Large intestine (tissue), 3 donors: ENCODE data around the gene SPECC1. TPM values are rescaled to one million over a fixed set of nuclear protein-coding genes. Genes with fewer than 3 reads are reported as not detected.
A peak's percentile ranks its signal among the peaks of the same experiment; 100 is the strongest.

ENCODE experiments used
- DNase-seq, 2 donors: peaks; one replicate each; pipeline versions ENCODE4 v3.0.0 to v3.0.0-alpha.2; 2013
- H3K27ac ChIP-seq: one replicate; pipeline ENCODE4 v1.5.1; 2013; ENCODE audit warnings: low read length
- H3K27me3 ChIP-seq: 2 replicates; pipeline ENCODE4 v1.6.1; 2013; ENCODE audit warnings: low read length; ENCODE audit not compliant: control insufficient read depth, insufficient read depth
- H3K36me3 ChIP-seq: 2 replicates; pipeline ENCODE4 v1.6.1; 2013; ENCODE audit warnings: low read length; ENCODE audit not compliant: control insufficient read depth, insufficient read depth
- H3K4me1 ChIP-seq: one replicate; pipeline ENCODE4 v1.6.1; 2013; ENCODE audit warnings: low read length; ENCODE audit not compliant: control insufficient read depth, insufficient read depth
- H3K4me3 ChIP-seq: one replicate; pipeline ENCODE4 v1.5.1; 2013; ENCODE audit warnings: low read length
- H3K9me3 ChIP-seq: one replicate; pipeline ENCODE4 v1.6.1; 2013; ENCODE audit warnings: mild to moderate bottlenecking, low read depth, low read length, moderate library complexity; ENCODE audit not compliant: control insufficient read depth
- WGBS: methylation state at CpG from one replicate; pipeline ENCODE4 v1.1.5; 2013; ENCODE audit warnings: low lambda C conversion rate; ENCODE audit not compliant: insufficient coverage; 5-methylcytosine and 5-hydroxymethylcytosine counted together
- polyA plus RNA-seq: library from polyadenylated mRNA; unstranded; fragments of 120-200 nt; gene quantifications from one replicate; pipeline ENCODE4 v1.2.1, GENCODE V29; 2013

The SPECC1 gene
- polyA plus RNA-seq, 1 donor: 29.3 TPM

- Histone ChIP-seq H3K36me3 (no peaks in the 10 kb centered on the region), H3K27me3 (peaks cover 9% of the 10 kb centered on the region), H3K4me3 (no peak overlapping the region), H3K27ac (no peak overlapping the region), H3K4me1 (no peaks in the 10 kb centered on the region), H3K9me3 (no peaks in the 10 kb centered on the region)
- no peak for DNase-seq
- WGBS: no CpG with 5 or more reads among the region's 3 CpGs
Measured at GRCh38 chr17:20083156-20083859, 74.1 kb downstream of the SPECC1 start.

- H3K4me1 ChIP-seq: no peaks in the 10 kb centered on the region
- H3K27me3 ChIP-seq: peaks cover 3% of the 10 kb centered on the region
- H3K27ac ChIP-seq: no peak overlapping the region
- no peaks in the 10 kb centered on the region for H3K36me3 ChIP-seq
- H3K9me3 ChIP-seq: no peaks in the 10 kb centered on the region
- WGBS: 86% methylated on average over 1 of the region's 1 CpG
- H3K4me3 ChIP-seq: no peak overlapping the region
- no peak for DNase-seq
Measured at GRCh38 chr17:20084621-20085282, 75.6 kb downstream of the SPECC1 start.

GRCh38 chr17:20085283-20085845, 76.2 kb downstream of the SPECC1 start:
- WGBS: 0% methylated on average over 1 of the region's 15 CpGs
- peaks cover 2% of the 10 kb centered on the region for H3K27me3 ChIP-seq
- H3K9me3 ChIP-seq: no peaks in the 10 kb centered on the region
- no peak overlapping the region for H3K27ac ChIP-seq
- DNase-seq: no peak
- H3K36me3 ChIP-seq: no peaks in the 10 kb centered on the region
- no peaks in the 10 kb centered on the region for H3K4me1 ChIP-seq
- no peak overlapping the region for H3K4me3 ChIP-seq

GRCh38 chr17:20086416-20087076, 77.4 kb downstream of the SPECC1 start:
- 100% methylated on average over 1 of the region's 7 CpGs for WGBS

GRCh38 chr17:20087538-20088250, 78.5 kb downstream of the SPECC1 start:
- H3K9me3 ChIP-seq: no peaks in the 10 kb centered on the region
- no peak for DNase-seq
- WGBS: 40% methylated on average over 2 of the region's 6 CpGs
- no peaks in the 10 kb centered on the region for H3K36me3 ChIP-seq
- no peak overlapping the region for H3K27ac ChIP-seq
- no peaks in the 10 kb centered on the region for H3K4me1 ChIP-seq
- no peaks in the 10 kb centered on the region for H3K27me3 ChIP-seq
- no peak overlapping the region for H3K4me3 ChIP-seq

More at GRCh38 chr17:20086416-20087076, 77.4 kb downstream of the SPECC1 start:
- Histone ChIP-seq H3K36me3 (no peaks in the 10 kb centered on the region), H3K9me3 (no peaks in the 10 kb centered on the region), H3K4me1 (no peaks in the 10 kb centered on the region), H3K27me3 (no peaks in the 10 kb centered on the region), H3K4me3 (no peak overlapping the region), H3K27ac (no peak overlapping the region)
- DNase-seq: no peak

GRCh38 chr17:20089756-20090547, 80.8 kb downstream of the SPECC1 start:
- Histone ChIP-seq H3K27me3 (no peaks in the 10 kb centered on the region), H3K9me3 (no peaks in the 10 kb centered on the region), H3K4me3 (no peak overlapping the region), H3K27ac (no peak overlapping the region), H3K4me1 (no peaks in the 10 kb centered on the region), H3K36me3 (no peaks in the 10 kb centered on the region)
- DNase-seq: no peak
- WGBS: no CpG with 5 or more reads among the region's 15 CpGs

GRCh38 chr17:20091174-20092029, 82.2 kb downstream of the SPECC1 start:
- no peaks in the 10 kb centered on the region for H3K4me1 ChIP-seq
- no peak for DNase-seq
- peaks cover 7% of the 10 kb centered on the region for H3K27me3 ChIP-seq
- H3K27ac ChIP-seq: peak overlapping the region; percentile 23
- H3K4me3 ChIP-seq: no peak overlapping the region
- no peaks in the 10 kb centered on the region for H3K36me3 ChIP-seq
- H3K9me3 ChIP-seq: no peaks in the 10 kb centered on the region
- 40% methylated on average over 1 of the region's 19 CpGs for WGBS

GRCh38 chr17:20092261-20092867, 83.2 kb downstream of the SPECC1 start:
- Histone ChIP-seq H3K27ac (no peak overlapping the region), H3K9me3 (no peaks in the 10 kb centered on the region), H3K36me3 (no peaks in the 10 kb centered on the region), H3K4me3 (no peak overlapping the region), H3K27me3 (peaks cover 7% of the 10 kb centered on the region), H3K4me1 (no peaks in the 10 kb centered on the region)
- WGBS: no CpG with 5 or more reads among the region's 6 CpGs
- DNase-seq: no peak
